Measurements from ENCODE around the gene STAT5B. TPM values are rescaled to one million over a fixed set of nuclear protein-coding genes. Genes with fewer than 3 reads are reported as not detected.
"Not testable (repeated sequence)": the region's sequence is repeated elsewhere in the genome, so short reads cannot be mapped to it uniquely, and the experiment has no call there.

STAT5B gene
- total and polyA plus RNA-seq, 2 donors (not counting 1 experiment from before 2014, with no cell fraction given), result 24.4 to 29.6 TPM

GRCh38 chr17:42214156-42214555 lies 62.0 kb downstream of the STAT5B start:
- no peaks in the 10 kb centered on the region for H3K9me3 ChIP-seq (ENCODE audit: control insufficient read depth, insufficient read depth, low read depth, low read length)
- no peak for DNase-seq (ENCODE audit: low read depth in 2 of 2)
- no peak overlapping the region for H3K4me2 ChIP-seq (ENCODE audit: extremely low read depth, insufficient read depth, low read length)
- no peaks in the 10 kb centered on the region for H3K4me1 ChIP-seq (ENCODE audit: control insufficient read depth, extremely low read depth, insufficient read depth, low read length)
- TF ChIP-seq, protein P1, sequence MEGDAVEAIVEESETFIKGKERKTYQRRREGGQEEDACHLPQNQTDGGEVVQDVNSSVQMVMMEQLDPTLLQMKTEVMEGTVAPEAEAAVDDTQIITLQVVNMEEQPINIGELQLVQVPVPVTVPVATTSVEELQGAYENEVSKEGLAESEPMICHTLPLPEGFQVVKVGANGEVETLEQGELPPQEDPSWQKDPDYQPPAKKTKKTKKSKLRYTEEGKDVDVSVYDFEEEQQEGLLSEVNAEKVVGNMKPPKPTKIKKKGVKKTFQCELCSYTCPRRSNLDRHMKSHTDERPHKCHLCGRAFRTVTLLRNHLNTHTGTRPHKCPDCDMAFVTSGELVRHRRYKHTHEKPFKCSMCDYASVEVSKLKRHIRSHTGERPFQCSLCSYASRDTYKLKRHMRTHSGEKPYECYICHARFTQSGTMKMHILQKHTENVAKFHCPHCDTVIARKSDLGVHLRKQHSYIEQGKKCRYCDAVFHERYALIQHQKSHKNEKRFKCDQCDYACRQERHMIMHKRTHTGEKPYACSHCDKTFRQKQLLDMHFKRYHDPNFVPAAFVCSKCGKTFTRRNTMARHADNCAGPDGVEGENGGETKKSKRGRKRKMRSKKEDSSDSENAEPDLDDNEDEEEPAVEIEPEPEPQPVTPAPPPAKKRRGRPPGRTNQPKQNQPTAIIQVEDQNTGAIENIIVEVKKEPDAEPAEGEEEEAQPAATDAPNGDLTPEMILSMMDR (conservative IDR thresholded peaks at IDR 0.05 in 1 of 2, IDR thresholded peaks at IDR 0.05 in 1 of 2; ENCODE audit: low read depth in 1 of 2, low read length in 2 of 2), result no peak
- TF ChIP-seq EZH2 (IDR thresholded peaks at IDR 0.05; ENCODE audit: low read length, missing control alignments), result no peak
- H4K20me1 ChIP-seq (ENCODE audit: control insufficient read depth, extremely low read depth, insufficient read depth, low read length), result no peaks in the 10 kb centered on the region
- no peak overlapping the region for H3K4me3 ChIP-seq (replicated peaks in 1 of 4; ENCODE audit: control extremely low read depth in 1 of 4, insufficient read depth in 1 of 4, low read depth in 3 of 4, low read length in 4 of 4)
- H2AFZ ChIP-seq (ENCODE audit: low read length), result no peak overlapping the region
- no peak overlapping the region for H3K9ac ChIP-seq (ENCODE audit: insufficient read depth, low read length)
- H3K36me3 ChIP-seq (ENCODE audit: control insufficient read depth, insufficient read depth, low read length), result peaks cover 4% of the 10 kb centered on the region
- no peak overlapping the region for H3K27ac ChIP-seq (ENCODE audit: insufficient read depth, low read length)
- no peaks in the 10 kb centered on the region for H3K79me2 ChIP-seq (ENCODE audit: control insufficient read depth, insufficient read depth, low read length)
- no peaks in the 10 kb centered on the region for H3K27me3 ChIP-seq (ENCODE audit: control insufficient read depth, insufficient read depth, low read length)

DNA sequence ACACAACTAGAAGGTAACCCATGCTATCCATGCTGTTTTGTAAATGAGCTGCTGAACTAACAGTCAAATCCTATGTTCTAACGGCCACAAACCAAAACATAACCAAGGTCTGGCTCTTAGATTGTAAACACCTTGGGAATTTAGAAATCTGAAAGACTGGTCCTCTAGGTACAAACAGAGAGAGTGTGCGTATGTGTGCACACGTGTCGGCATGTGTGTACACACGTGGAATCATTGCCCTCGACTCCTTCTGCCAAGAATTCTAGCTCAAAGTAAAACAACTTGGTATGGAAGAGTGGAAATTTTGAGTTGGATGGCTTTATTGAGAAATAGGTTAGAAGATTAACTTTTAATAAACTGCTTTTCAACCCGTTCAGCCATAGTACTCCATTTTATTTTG lies 63.8 kb downstream of the STAT5B start:
- TF ChIP-seq, protein P1 (conservative IDR thresholded peaks at IDR 0.05 in 1 of 2, IDR thresholded peaks at IDR 0.05 in 1 of 2; ENCODE audit: low read depth in 1 of 2, low read length in 2 of 2), result no peak
- no peak for TF ChIP-seq EZH2 (IDR thresholded peaks at IDR 0.05; ENCODE audit: low read length, missing control alignments)
- no peaks in the 10 kb centered on the region for H3K9me3 ChIP-seq (ENCODE audit: control insufficient read depth, insufficient read depth, low read depth, low read length)
- H3K4me2 ChIP-seq (ENCODE audit: extremely low read depth, insufficient read depth, low read length), result no peak overlapping the region
- H3K4me1 ChIP-seq (ENCODE audit: control insufficient read depth, extremely low read depth, insufficient read depth, low read length), result no peaks in the 10 kb centered on the region
- DNase-seq (ENCODE audit: low read depth in 2 of 2), result peak in 1 of 2 donors; percentile 9
- H4K20me1 ChIP-seq (ENCODE audit: control insufficient read depth, extremely low read depth, insufficient read depth, low read length), result no peaks in the 10 kb centered on the region
- no peak overlapping the region for H3K27ac ChIP-seq (ENCODE audit: insufficient read depth, low read length)
- peaks cover 3% of the 10 kb centered on the region for H3K36me3 ChIP-seq (ENCODE audit: control insufficient read depth, insufficient read depth, low read length)
- no peak overlapping the region for H3K4me3 ChIP-seq (replicated peaks in 1 of 4; ENCODE audit: control extremely low read depth in 1 of 4, insufficient read depth in 1 of 4, low read depth in 3 of 4, low read length in 4 of 4)
- H3K79me2 ChIP-seq (ENCODE audit: control insufficient read depth, insufficient read depth, low read length), result no peaks in the 10 kb centered on the region
- no peak overlapping the region for H3K9ac ChIP-seq (ENCODE audit: insufficient read depth, low read length)
- H2AFZ ChIP-seq (ENCODE audit: low read length), result no peak overlapping the region
- no peaks in the 10 kb centered on the region for H3K27me3 ChIP-seq (ENCODE audit: control insufficient read depth, insufficient read depth, low read length)

- not testable (repeated sequence) for H3K4me1 ChIP-seq (ENCODE audit: control insufficient read depth, extremely low read depth, insufficient read depth, low read length); H3K4me3 ChIP-seq (replicated peaks in 1 of 4; ENCODE audit: control extremely low read depth in 1 of 4, insufficient read depth in 1 of 4, low read depth in 3 of 4, low read length in 4 of 4); H3K9ac ChIP-seq (ENCODE audit: insufficient read depth, low read length); H4K20me1 ChIP-seq (ENCODE audit: control insufficient read depth, extremely low read depth, insufficient read depth, low read length); H3K4me2 ChIP-seq (ENCODE audit: extremely low read depth, insufficient read depth, low read length); H3K27ac ChIP-seq (ENCODE audit: insufficient read depth, low read length); H3K36me3 ChIP-seq (ENCODE audit: control insufficient read depth, insufficient read depth, low read length); H3K27me3 ChIP-seq (ENCODE audit: control insufficient read depth, insufficient read depth, low read length); H3K79me2 ChIP-seq (ENCODE audit: control insufficient read depth, insufficient read depth, low read length); H3K9me3 ChIP-seq (ENCODE audit: control insufficient read depth, insufficient read depth, low read depth, low read length); H2AFZ ChIP-seq (ENCODE audit: low read length)
- peak; percentile 52 to 69 for DNase-seq (ENCODE audit: low read depth in 2 of 2)
Measured at GRCh38 chr17:42211921-42212341, 64.3 kb downstream of the STAT5B start.

Data from fibroblast of lung (primary cell).